ENCODE measurements around the gene SLC2A6. TPM values are rescaled to one million over a fixed set of nuclear protein-coding genes. Genes with fewer than 3 reads are reported as not detected.

The SLC2A6 gene
- polyA plus RNA-seq, 1 donor (not counting 4 experiments of a cell fraction or from before 2014, with no cell fraction given), result 15.9 TPM

GRCh38 chr9:133433351-133433843, 45.5 kb downstream of the SLC2A6 start:
- Histone ChIP-seq H3K4me3 (ENCODE audit: control insufficient read depth in 2 of 3, extremely low read depth in 1 of 3, insufficient read depth in 2 of 3, low read depth in 1 of 3, low read length in 3 of 3) (no peak overlapping the region), H2AFZ (ENCODE audit: control insufficient read depth, low read length) (no peak overlapping the region), H3K36me3 (ENCODE audit: control insufficient read depth in 2 of 2, extremely low read depth in 1 of 2, insufficient read depth in 2 of 2, low read length in 2 of 2) (no peaks in the 10 kb centered on the region), H3K79me2 (ENCODE audit: control insufficient read depth, insufficient read depth, low read length) (no peaks in the 10 kb centered on the region), H3K9me3 (ENCODE audit: control insufficient read depth, low read depth, low read length) (no peaks in the 10 kb centered on the region), H3K9me1 (ENCODE audit: control insufficient read depth, extremely low read depth, insufficient read depth, low read length) (no peaks in the 10 kb centered on the region), H3K27ac (ENCODE audit: control insufficient read depth, insufficient read depth, low read length) (no peak overlapping the region), H3K9ac (ENCODE audit: control insufficient read depth, extremely low read depth, insufficient read depth, low read length) (no peak overlapping the region), H3K4me2 (ENCODE audit: control insufficient read depth, extremely low read depth, insufficient read depth, low read depth, low read length) (no peak overlapping the region), H3K27me3 (ENCODE audit: control insufficient read depth, extremely low read depth, insufficient read depth, low read length) (peaks cover 4% of the 10 kb centered on the region), H4K20me1 (ENCODE audit: control insufficient read depth, extremely low read depth, insufficient read depth, low read length) (no peaks in the 10 kb centered on the region), H3K4me1 (ENCODE audit: control insufficient read depth, extremely low read depth, insufficient read depth, low read length) (no peaks in the 10 kb centered on the region)
- DNase-seq (ENCODE audit: low read depth, low spot score) (no peak), FAIRE-seq (no peak)
- dilution Hi-C loops (cut with MboI; ENCODE audit: extremely low pct_ligation_motif_present, low sequenced_read_pairs), result no loop called here
- peak in 1 of 3 experiments; percentile 16 for TF ChIP-seq CTCF (optimal IDR thresholded peaks at IDR 0.05 in 1 of 3, IDR thresholded peaks at IDR 0.05 in 1 of 3, conservative IDR thresholded peaks at IDR 0.05 in 1 of 3; ENCODE audit: extremely low read depth in 1 of 3, insufficient read depth in 2 of 3, low read length in 3 of 3)
- TF ChIP-seq EZH2 (IDR thresholded peaks at IDR 0.05; ENCODE audit: low read length), result no peak

DNA sequence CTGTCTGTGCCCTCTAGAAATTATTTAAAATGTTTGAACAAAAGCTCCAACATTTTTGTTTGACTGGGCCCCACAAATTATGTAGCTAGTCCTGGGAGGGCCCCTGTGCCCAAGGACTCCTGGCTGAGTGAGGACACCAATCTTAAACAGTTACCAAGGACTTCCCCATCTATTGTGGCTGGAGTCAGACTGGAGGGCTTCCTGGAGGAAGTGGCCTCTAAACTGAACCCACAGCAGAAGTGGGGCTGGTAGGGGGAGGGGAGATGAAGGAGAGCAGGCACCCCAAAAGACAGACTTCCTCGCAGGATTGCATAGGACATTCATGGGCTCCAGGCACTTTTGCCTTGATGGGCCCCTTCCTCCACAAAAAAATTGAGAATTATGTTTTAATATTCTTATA, 48.7 kb downstream of the SLC2A6 start:
- TF ChIP-seq CTCF (optimal IDR thresholded peaks at IDR 0.05 in 1 of 3, IDR thresholded peaks at IDR 0.05 in 1 of 3, conservative IDR thresholded peaks at IDR 0.05 in 1 of 3; ENCODE audit: extremely low read depth in 1 of 3, insufficient read depth in 2 of 3, low read length in 3 of 3) (no peak), EZH2 (IDR thresholded peaks at IDR 0.05; ENCODE audit: low read length) (no peak)
- no peak overlapping the region for H2AFZ ChIP-seq (ENCODE audit: control insufficient read depth, low read length)
- H3K79me2 ChIP-seq (ENCODE audit: control insufficient read depth, insufficient read depth, low read length), result no peaks in the 10 kb centered on the region
- H3K36me3 ChIP-seq (ENCODE audit: control insufficient read depth in 2 of 2, extremely low read depth in 1 of 2, insufficient read depth in 2 of 2, low read length in 2 of 2), result no peaks in the 10 kb centered on the region
- H4K20me1 ChIP-seq (ENCODE audit: control insufficient read depth, extremely low read depth, insufficient read depth, low read length), result no peaks in the 10 kb centered on the region
- no peaks in the 10 kb centered on the region for H3K4me1 ChIP-seq (ENCODE audit: control insufficient read depth, extremely low read depth, insufficient read depth, low read length)
- FAIRE-seq, result no peak
- dilution Hi-C loops (cut with MboI; ENCODE audit: extremely low pct_ligation_motif_present, low sequenced_read_pairs), result no loop called here
- H3K9ac ChIP-seq (ENCODE audit: control insufficient read depth, extremely low read depth, insufficient read depth, low read length), result no peak overlapping the region
- no peak overlapping the region for H3K4me2 ChIP-seq (ENCODE audit: control insufficient read depth, extremely low read depth, insufficient read depth, low read depth, low read length)
- H3K9me3 ChIP-seq (ENCODE audit: control insufficient read depth, low read depth, low read length), result no peaks in the 10 kb centered on the region
- H3K9me1 ChIP-seq (ENCODE audit: control insufficient read depth, extremely low read depth, insufficient read depth, low read length), result no peaks in the 10 kb centered on the region
- H3K27me3 ChIP-seq (ENCODE audit: control insufficient read depth, extremely low read depth, insufficient read depth, low read length), result peaks cover 19% of the 10 kb centered on the region
- DNase-seq (ENCODE audit: low read depth, low spot score), result no peak
- no peak overlapping the region for H3K27ac ChIP-seq (ENCODE audit: control insufficient read depth, insufficient read depth, low read length)
- H3K4me3 ChIP-seq (ENCODE audit: control insufficient read depth in 2 of 3, extremely low read depth in 1 of 3, insufficient read depth in 2 of 3, low read depth in 1 of 3, low read length in 3 of 3), result no peak overlapping the region

Data from keratinocyte (primary cell).